Ureter (tissue), 1 donor: Measurements from ENCODE around the gene PDZD8. TPM values are rescaled to one million over a fixed set of nuclear protein-coding genes. Genes with fewer than 3 reads are reported as not detected.

ENCODE experiments used
- DNase-seq: peaks from one replicate; pipeline ENCODE4 v3.0.0-alpha.2; 2020; ENCODE audit warnings: low spot score
- total RNA-seq: library from RNA; stranded (reverse); gene quantifications from one replicate; pipeline ENCODE4 v1.2.4, GENCODE V29; 2023
- donor health status: DM: yes; HTN: yes; CAD: no.

PDZD8 gene, protein sequence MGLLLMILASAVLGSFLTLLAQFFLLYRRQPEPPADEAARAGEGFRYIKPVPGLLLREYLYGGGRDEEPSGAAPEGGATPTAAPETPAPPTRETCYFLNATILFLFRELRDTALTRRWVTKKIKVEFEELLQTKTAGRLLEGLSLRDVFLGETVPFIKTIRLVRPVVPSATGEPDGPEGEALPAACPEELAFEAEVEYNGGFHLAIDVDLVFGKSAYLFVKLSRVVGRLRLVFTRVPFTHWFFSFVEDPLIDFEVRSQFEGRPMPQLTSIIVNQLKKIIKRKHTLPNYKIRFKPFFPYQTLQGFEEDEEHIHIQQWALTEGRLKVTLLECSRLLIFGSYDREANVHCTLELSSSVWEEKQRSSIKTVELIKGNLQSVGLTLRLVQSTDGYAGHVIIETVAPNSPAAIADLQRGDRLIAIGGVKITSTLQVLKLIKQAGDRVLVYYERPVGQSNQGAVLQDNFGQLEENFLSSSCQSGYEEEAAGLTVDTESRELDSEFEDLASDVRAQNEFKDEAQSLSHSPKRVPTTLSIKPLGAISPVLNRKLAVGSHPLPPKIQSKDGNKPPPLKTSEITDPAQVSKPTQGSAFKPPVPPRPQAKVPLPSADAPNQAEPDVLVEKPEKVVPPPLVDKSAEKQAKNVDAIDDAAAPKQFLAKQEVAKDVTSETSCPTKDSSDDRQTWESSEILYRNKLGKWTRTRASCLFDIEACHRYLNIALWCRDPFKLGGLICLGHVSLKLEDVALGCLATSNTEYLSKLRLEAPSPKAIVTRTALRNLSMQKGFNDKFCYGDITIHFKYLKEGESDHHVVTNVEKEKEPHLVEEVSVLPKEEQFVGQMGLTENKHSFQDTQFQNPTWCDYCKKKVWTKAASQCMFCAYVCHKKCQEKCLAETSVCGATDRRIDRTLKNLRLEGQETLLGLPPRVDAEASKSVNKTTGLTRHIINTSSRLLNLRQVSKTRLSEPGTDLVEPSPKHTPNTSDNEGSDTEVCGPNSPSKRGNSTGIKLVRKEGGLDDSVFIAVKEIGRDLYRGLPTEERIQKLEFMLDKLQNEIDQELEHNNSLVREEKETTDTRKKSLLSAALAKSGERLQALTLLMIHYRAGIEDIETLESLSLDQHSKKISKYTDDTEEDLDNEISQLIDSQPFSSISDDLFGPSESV
- 40.8 TPM for total RNA-seq

DNA sequence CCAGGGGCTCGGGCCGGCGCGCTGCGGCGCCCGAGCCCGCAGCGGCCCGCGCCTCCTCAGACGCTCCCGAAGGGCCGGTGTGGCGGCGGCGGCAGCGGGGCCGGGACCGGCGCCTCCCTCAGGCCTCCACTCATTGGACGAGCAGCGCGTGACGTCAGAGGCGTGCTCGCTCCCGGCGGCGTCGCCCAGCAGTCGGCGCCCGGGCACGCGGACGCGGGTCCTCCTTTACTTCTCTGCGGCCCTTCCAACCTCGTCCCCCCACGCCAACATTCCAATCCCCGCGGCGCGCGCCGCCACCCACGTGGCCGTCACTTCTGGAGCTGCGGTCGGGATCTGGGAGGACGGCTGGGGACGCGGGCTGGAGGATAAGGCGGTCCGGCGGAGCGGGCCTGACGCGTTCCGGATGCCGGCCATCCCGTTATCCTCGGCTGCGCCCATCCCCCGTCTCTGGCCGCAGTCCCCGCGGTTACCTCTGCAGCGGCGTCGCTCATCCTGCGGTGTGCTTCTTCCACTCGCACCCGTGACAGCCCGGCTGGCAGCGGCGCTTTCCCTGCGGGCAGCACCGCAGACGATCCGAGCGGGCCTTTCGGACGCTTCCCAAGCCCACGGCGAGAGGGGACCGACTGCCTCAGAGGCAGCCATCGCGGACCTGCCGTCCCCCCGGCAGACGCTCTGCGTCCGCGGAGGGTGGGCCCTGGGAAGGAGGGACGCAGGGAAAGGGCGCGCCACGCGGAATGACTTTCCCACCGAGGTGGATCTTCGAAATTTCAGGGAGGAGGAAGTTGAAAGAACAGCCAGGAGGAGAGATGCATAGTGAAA is at the start of gene PDZD8:
PDZD8 (minus strand) TSS at position 81 of the 819 bp plus-strand sequence. CDS start 213 bp downstream, outside the sequence.
- DNase-seq: peak; percentile 95

DNA sequence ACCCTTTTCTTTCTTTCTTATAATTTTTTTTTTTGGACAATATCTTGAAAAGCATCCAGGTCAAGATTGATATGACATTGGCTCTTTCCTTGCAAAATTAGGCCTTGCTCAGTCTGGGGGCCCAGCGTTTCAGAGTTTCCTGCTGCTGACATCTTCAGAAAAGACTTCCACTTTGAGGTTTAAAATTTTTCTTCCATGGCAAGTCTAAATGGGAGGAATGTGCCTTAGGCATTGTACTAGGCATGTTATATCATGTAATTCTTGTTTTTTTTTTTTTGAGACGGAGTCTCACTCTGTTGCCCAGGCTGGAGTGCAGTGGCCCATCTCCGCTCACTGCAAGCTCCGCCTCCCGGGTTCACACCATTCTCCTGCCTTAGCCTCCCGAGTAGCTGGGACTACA is 48.9 kb upstream of the PDZD8 start:
- DNase-seq: no peak

DNA sequence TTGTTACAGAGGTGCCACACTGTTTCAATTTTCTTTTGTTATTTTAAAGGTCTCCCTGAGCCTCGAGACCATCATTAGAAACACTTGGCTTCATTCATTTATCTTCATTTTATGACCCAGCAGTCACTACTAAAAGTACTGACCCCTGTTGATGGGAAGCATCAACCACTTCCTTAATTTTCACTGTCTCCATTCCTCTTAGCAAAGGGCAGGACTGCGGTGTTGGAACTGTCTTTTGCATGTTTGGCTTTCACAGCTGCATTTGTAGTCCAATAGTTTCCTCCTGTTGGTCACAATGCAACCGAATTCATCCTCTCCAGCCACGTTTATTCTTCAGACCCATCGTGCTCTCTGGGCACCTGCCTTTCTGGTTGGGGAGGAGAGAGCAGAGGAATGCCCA is 46.7 kb upstream of the PDZD8 start:
- DNase-seq: no peak

DNA sequence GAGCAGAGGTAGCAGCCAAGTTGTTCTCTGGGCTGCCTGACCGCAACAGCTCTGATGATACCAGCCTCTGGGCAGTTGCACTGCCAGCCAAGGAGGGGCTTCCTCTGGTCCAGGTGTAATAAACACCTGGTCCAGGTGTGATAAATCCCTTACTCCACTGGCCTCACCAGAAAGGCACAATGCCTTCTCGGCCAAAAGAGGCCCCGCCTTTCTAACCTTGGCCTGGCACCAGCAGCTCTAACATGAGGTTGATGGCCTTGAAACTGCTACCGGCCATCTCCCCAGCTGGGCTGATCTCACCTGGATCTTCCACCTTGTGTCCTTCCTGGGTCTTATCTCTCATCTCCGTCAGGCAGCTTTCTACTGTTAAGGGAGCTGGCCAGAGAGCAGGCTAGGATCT is 45.5 kb upstream of the PDZD8 start:
- DNase-seq: no peak

DNA sequence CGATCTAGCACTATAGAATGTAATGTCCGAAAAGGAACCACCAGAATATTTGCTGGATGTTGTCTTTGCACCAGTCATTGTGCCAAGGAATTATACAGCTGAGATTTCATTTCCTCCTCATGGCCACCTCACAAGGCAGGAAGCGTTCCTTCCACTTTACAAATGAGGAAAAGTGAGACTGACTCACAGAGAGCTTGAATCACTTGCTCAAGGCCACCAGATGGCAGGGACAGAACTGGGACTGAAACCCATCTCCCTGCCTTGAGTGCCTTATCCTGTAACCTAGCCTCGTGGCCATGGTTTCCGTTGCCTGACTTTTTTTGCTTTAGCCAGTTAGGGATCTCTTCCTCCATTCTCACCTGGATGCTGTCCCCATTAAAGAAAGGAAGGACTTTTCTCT is 44.7 kb upstream of the PDZD8 start:
- DNase-seq: no peak

DNA sequence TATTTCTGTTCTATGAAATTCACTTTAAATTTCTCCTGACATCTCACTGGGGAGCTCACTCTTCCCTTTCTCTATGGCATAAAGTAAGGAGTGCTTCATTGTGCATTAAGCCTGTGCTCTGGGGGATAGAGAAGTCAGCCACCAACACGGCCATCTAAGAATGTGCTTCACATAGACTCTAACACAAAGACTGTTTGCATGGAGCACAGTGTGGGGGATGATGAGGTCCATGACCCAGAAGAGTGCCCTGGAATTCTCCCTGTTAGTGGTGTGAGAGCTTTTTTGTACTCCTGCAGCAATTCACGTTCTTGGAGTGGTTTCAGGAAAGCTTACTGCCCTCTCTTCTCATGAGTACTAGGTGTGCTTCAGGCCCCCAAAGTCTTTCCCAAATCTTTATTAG is 43.9 kb upstream of the PDZD8 start:
- DNase-seq: no peak

DNA sequence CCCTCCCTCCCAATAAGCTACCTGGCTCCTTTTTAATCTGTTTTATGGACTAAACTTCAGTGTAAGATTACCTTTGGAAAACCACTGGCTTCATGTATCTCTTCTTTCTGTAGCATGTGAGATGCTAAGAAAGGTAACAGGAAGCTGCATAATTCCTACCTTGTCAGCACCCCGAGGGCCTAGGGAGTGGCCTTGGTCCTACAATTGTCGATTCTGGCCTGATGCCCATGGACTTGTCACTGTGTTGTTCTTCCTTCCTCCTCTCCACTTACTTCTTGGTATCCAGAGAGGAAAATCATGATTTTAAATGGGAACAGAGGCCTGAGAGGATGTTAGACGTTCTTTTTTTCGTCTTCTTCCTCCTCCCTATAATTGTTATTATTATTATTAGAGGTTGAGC is 42.9 kb upstream of the PDZD8 start:
- DNase-seq: no peak

DNA sequence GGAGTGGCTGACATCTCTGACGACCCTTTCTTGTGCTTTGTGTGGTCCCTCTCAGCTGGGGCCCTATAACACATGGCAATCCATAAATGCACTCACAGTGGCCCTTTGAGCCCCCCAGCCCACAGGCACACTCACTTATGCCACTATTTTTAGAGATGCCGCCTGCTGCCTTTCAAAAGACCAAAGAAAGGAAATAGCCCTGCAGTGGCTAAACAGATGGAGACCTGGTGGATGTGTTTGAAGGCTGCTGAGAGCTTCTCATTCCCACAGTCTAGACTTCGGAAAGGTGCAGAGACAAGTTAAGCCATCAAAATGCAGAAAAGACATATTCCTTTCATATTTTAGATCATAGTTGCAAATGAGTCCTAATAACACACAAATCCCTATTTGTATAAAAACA is 42.0 kb upstream of the PDZD8 start:
- no peak for DNase-seq

DNA sequence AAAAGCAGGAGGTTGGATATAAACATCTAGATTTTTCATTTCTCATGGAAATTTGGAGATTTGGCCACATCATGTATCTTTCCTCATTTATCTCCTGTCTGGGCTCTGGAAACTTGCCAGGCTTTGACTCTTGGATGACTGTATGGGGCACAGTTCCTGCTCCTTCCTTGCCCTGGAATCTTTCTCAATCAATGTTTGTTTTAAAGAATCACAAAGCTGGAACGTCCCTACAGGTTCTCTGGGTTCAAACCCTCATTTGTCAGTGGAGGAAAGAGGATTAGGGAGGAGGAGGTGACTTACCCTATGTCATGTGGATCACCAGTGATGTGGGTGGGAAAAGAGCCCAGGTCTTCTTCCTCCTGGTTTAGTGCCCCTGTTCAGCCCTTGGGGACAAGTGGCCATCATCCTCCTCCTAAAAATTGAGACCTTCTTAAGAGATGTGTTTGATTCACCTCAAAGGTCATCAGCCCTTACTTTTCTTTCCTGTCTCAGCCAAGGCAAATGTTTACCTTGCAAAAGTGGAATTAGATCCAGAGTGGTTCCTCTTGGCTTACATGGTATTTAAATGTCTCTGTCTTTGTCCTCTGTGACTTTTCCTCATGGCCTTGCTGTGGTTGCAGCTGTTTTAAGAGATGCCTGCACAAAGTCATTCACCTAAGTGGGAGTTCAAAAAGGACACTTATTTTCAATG is 38.8 kb upstream of the PDZD8 start:
- no peak for DNase-seq

DNA sequence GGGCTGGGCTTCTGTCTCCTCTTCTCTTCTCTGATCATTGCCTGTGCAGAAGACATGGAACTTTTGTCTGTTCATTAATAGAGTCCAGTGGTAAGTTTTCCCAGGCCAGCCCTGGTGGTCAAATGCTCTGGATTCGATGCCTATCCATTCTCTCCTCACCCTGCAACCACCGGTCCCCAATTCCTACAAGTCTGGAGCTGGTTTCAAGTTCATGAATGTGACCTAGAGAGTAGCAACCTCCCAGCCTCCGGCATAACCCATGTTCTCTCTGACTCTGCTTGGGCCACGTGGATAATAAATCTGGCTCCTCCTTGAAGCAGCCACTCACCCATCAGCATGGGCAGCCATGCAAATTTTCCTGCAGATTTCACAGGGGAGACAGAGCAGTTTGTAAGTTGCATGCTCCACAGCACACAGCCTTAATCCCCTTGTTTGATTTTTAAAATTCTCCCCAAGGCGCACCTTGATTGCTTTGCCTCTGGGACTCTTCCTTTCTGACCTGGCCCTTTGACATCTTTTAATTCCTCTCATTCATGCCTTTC is 37.3 kb upstream of the PDZD8 start:
- no peak for DNase-seq

DNA sequence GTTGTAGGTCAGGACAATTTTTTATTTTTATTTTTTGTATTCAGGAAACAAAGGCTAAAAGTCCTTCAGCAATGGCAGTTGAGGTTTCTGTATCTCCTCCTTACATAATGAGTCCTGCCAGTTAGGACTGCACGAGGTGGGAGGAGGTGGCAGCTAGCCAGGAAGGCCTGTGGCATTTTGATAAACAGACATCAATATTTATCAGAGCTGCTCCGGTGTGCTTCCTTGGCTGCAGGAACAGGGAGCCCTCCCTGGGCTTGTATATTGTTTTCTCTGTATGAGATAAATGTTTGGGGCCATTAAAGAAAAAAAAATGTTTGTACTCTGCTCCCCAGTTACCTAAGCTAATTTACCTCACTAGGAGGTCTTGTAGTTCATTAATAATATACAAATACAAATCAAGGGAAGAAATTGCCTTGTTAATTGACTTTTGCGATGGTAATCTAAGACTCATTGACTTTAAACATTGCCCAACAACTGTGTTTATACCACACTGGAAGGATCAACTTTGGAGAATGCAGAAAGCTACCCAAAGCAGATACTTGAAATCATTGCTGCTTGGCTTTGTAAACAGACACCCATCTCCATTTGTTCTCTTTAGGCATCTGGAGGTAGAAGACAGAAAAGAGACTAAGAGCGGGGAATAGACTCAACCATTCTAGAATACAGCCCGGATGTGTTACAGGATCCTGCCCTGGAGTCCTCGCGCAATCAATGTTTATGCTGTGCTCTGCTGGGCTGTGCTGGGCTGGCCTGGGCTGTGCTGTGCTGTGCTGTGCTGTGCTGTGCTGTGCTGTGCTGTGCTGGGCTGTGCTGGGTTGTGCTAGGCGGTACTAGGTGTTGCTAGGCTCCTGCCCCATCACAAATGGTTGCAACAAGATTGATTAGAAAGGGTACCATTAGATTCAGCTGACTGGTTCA is 36.5 kb upstream of the PDZD8 start:
- DNase-seq: no peak

DNA sequence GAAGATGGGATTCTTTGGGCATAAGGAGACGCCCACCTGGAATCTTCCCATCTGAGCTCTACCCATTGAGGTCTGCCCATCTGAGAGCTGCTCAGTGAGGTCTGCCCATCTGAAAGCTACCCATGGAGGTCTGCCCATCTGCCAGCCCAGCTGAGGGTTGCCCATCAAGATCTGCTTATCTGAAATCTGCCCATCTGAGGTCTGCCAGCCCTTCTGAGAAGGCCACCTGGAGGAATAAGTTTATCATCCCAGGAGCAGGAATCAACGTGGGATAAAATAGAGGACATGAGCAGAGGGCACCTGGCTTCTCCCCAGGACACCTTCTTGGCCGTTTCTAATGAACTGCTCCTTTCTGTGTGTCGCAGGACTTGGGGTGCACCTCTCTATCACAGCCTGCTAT is 35.3 kb upstream of the PDZD8 start:
- no peak for DNase-seq

DNA sequence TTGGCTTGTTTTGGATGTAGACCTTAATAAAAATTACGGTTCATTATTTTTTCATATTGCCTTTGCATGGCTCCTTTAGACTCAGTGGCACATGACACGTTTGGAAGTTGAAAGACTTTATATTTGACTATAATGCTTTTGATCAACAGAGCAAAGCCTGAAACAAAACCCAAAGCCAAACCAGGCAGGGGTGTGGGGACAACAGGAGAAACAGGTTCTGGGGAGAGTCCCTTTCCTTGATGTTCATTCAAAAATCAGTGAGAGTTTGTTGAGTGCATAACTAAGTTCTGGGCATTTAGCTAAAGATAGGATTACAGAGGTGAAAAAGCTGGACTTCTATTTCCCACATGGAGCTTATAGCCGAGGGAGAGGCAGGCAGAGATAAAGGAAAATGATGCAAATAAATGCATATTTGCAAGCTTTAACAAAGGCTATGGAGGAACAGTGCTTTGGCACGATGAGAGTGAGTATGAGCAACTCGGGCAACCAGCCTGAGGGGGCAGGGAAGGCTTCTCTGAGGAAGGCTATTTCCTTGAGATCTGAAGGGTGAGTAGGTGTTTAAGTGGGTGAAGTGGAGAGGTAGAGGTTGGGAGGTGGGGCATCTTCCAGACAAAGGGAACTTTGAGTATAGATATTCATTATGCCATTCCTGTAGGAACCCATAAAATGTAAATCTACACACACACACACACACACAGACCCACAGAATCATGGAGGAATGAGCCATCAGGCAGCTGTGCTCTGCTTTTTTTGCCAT is 34.5 kb upstream of the PDZD8 start:
- no peak for DNase-seq

DNA sequence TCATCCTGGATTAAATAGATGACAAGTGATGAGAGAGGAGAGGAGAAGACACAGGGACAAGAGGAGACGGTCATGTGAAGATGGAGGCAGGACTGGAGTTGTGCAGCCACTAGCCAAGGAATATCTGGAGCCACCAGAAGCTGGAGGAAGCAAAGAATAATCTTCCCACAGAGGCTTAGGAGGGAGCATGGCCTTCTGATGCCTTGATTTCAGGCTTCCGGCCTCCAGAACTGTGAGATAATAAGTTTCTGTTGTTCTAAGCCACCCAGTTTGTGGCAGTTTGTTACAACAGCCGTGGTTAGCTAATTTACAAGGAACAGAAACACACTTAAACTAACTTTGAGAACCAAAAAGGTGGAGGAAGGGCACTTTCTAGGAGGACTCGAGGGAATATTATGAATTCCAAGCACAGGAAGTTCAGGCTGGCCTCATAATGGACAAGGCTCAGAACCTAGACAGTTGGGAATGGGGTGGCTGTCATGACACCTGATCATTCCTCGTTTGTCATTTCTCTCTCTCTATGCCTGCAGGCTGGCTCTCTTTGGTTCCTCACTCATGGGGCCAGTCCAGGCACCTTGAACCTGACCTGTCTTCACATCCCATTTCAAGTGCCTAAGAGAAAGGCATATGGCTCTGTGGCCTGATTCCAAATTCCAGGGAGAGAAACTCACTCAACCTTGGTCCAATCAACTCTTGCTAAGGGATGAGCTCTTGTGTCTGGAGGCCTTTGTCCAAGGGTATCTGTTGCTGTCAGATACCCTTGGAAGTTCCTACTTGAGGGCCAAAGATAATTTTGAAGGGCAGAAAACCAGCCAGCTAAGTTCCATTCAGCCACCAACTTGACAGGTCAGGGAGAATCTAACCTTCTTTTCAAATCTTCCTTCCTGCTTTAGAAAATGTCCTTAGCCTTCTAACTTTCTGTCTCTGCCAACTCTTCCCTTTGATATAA is 33.5 kb upstream of the PDZD8 start:
- no peak for DNase-seq

DNA sequence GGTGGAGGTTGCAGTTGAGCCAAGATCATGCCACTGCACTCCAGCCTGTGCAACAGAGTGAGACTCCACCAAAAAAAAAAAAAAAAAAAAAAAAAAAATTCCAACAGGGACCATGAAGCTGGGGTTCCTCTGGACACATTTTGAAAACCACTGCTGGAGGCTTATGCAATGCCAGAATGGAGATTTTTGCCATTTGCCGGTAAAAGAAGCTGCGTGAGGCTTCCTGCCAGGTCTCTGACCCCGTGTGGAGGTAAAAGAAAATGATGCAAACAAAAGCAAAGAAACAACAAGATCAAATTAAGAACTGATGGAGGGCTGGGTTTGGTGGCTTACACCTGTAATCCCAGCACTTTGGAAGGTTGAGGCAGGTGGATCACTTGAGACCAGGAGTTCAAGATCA is 30.5 kb upstream of the PDZD8 start:
- DNase-seq: no peak

DNA sequence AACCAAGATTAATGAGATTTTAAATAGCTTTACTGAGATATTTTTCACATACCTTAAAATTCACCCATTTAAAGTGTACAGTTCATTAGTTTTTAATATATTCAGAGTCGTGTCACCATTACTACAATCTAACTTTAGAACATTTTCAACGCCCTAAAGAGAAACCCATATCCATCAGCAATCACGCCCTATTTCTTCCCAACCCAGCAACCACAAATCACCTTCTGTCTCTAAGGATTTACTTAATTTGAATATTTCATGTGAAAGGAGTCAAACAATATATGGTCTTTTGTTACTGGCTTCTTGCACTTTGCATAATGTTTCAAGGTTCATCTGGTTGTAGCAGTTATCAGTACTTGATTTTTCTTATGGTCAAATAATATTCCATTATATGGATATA is 25.1 kb upstream of the PDZD8 start:
- no peak for DNase-seq

DNA sequence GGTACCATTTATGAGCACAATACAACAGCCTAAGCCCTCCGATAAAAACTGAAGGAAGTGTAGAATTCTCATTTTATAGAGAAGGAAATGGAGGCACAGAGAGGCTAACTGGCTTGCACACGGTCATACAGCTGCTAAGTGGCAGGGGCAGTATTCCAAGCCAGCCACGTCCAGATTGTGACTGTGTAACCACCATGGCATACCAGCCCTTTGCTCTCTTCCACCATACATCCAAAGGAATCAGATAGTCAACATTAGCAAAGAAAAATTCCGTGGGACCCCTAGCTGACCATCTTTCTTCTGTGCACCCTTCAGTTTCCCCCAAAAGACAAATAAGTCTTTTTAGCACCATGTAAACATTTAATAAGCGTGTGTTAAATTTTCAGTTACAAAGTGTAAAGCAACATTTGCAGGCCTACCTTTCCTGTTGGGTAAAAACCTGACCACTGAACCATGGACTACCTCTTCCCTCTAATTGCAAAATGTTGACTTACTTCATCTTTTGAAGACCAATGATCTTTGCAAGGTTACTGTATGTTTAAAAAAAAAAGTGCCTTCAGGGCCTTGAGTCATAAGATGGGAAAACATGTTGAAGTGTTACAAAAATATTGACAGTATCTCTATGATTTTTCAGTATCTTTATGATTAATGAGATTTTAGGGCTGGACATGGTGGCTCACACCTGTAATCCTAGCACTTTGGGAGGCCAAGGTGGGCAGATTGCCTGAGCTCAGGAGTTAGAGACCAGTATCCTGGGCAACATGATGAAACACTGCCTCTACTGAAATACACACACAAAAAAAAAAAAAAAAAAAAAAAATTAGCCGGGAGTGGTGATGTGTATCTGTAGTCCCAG is 24.3 kb upstream of the PDZD8 start:
- DNase-seq: no peak
